GM19238 (cell line): Measurements from ENCODE around the gene FHOD3.
A peak's percentile ranks its signal among the peaks of the same experiment; 100 is the strongest.

Source experiments
- DNase-seq: peaks from one replicate; pipeline ENCODE4 v3.0.0; 2011; ENCODE audit warnings: low spot score; ENCODE audit not compliant: insufficient read length

The FHOD3 gene

DNA sequence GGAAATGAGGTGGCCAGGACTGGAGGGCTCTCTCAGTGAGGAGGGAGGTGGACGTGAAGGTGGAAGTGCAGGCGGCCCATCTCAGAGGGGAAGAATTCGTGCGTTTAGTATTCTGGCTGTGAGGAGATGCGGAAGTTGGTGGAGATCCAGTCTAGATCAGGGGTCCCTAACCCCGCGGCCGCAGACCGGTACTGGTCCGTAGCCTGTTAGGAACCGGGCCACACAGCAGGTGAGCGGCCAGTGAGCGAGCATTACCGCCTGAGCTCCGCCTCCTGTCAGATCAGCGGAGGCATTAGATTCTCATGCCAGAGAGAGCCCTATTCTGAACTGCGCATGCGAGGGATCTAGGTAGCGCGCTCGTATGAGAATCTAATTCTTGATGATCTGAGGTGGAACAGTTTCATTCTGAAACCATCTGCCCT, 1.6 kb upstream of the FHOD3 start:
- DNase-seq = no peak

- peak; percentile 18 for DNase-seq
These were observed 680 bp upstream of the FHOD3 start for GRCh38 chr18:36296650-36297416.

DNA sequence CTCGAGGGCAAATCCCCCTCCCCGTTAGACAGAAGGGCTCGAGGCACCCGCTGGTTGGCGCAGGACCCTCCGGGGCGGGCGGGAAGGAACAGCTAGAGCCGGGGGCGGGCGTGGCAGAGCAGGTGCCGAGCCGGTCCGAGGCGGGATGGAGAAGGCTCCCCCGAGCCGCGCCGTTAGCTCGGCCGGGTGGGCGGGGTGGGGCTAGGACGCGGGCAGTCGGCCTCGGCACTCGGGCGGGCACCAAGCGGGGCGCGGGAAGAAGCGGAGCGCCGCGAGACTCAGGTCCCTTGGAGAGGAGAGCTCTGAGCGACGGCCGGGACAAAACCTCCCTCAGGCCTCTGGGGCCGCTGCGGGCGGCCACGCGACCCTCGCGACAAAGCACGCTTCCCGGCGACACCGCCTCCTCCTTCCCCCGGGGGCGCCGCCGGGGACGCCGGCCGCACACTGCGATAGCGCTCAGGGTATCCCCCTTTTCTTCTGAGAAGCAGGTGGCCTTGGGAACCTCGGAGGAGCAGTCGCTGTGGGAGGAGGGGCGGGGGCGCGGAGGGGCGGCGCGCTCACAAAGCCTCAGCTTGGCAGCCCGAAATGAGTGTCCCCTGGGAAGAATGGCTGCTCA, 721 bp downstream of the FHOD3 start:
- DNase-seq = peak; percentile 13

DNA sequence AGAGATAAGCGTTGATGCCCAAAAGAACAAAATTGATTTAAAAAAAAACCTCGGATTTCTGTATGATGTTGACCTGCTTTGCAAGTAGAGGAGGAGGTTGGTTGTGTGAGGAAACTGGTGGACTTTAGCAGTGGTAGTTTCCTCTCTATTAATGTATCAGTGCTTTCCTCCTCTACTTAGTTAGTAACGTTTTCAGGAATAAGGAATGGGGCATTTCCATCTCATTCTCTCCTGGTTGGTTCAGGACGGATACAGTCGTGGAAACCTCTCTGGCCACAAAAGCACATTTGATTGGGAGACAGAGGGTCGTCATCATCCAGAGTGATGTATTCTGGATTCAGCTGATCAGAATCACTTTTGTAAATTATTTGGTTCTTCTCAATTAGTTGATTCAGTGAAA, 1.5 kb downstream of the FHOD3 start:
- DNase-seq = no peak

DNA sequence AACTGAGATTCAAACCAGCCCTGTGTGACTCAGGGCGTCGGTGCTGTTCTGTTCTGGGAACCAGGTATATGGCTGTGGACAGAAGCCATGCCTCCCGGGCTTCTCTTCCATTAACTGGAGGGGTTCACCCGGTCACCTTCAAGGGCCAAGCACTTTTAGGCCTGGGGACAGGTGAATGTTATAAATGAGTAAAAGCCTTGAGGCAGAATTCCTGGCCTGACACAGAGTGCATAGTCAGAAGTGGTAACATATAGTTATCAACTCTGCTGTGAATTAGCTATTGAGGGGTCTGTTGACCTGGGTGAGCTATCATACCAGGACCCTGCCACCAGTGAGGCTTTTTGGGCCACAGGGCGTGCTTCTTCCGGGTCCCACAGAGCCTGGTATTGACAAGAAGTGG, 2.7 kb downstream of the FHOD3 start:
- no peak for DNase-seq

DNA sequence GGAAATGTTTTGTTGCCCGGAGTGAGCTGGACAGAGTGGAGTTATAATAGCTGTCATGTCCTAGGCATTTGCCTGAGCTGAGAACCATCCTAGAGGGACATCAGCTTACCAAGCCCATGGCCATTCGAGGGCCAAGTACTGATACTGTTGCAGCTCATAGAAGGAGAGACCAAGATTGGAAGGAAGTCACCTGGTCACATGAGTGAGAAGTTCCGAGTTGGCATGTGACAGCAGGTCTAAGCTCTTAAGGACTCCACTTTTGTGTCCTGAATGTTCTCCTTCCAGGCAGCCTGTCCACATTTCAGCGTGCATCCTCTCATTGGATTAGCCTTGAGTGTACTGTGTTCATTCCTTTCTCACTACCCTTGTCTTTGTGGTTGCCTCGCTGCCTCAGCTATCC, 4.4 kb downstream of the FHOD3 start:
- no peak for DNase-seq

DNA sequence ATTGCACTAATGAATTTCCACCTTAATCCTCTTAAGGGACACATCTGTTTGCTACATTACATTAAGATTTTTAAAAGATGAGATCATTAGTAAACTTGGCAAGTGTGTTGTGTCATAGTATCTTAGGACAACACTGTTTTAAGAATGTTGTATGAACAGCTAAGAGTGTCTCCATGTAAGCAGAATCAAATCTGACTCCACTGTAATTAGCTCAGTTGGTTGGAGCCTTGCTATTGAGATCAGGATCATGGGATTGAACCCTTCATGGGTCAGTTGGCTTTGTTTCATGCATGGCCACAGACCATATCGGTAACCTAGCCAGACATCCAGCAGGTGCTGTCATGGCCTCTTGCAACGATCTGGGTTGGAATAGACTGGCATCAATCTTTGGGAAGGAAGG, 5.2 kb downstream of the FHOD3 start:
- no peak for DNase-seq

- DNase-seq = no peak
These were observed 5.8 kb downstream of the FHOD3 start for GRCh38 chr18:36303211-36303844.

- DNase-seq = no peak
These were observed 7.2 kb downstream of the FHOD3 start for GRCh38 chr18:36304723-36305122.

DNA sequence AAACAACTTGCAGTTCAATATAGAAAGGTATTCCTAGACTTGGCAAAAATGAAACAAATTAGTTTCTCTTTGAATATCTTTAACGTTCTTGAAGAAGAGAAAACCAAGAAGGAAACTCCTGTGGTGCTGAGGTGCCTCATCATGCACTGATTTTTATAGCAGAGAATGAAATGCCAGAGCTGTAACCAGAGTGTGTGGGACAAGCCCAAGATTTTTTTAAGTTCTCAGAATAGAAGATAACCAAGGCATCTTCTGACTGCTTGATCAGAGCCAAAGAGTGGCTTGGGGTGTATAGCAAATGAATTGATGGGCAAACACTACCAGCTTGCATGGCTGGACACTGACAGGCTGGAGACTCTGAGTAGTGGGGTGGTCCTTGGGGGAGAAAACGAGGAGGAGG, 7.9 kb downstream of the FHOD3 start:
- DNase-seq = no peak

DNA sequence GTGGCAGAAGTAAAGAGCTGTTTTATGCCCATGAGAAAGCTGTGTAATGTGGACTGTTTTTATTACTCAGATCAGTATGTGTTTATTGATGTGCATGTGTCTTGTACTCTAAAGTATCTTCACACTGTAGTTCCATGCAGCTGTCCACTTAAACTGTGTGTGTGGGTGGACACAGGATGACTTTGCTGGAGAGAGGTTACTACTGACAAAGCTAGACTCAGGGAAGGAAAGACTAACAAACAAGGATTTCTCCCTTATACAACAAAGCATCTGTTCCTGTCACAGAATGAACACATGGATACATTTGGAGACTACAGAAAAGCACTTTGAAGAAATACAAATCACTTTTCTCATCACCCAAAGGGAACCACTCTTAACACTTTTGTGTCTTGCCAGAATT, 10.0 kb downstream of the FHOD3 start:
- no peak for DNase-seq

GRCh38 chr18:36308711-36309435, 11.4 kb downstream of the FHOD3 start:
- DNase-seq = no peak

GRCh38 chr18:36309436-36310391, 12.2 kb downstream of the FHOD3 start:
- DNase-seq = no peak

DNA sequence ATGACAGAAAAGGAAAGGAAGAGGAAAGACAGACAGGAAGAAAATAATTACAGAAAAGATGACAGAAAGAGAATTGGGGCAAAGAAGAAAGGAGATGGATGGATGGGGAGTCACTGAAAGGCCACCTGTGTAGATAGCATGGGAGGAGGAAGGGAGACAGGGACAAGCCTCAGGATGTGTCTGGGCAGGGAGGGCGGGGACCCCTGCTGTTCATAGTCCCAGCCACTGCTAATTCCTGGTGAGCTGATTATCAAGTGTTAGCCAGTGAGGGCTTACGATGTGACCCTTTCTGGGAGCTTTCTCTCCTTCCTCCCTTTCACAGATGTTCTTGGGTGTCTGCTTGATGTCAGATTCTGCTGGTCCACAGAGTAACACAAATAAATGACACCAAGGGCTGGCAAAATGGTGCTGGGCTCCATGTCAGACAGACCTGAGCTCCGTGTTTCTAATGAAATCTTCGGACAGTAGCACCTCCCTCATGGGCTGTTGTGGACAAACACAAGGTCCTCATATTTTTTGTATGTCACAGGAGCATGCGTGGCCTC, 13.6 kb downstream of the FHOD3 start:
- DNase-seq = no peak

DNA sequence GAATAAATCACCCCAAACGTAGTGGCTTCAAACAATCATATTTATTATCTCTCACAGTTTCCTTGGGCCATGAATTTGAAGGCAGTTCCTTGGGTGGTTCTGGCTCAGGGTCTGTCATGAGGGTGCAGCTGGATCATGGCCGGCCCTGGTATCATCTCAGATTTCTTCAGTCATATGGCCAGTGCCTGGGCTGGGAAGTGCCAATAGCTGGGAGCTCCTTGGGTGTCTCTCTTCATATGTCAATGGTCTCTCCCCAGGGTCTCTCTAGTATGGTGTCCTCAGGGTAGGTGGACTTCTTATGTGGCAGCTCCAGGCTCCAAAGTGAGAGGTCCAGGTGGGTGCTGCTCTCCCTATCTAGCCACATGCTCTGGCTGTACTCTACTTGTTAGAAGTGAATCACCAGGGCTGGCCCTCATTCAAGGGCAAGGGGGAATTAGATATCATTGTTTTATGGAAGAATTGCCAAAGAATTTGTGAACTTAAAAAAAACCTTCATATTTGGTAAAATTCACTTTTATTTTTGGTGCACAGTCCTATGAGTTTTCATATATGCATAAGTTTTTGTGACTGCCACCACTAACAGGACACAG, 15.4 kb downstream of the FHOD3 start:
- no peak for DNase-seq

- no peak for DNase-seq
These were observed 16.6 kb downstream of the FHOD3 start for GRCh38 chr18:36314098-36314497.

DNA sequence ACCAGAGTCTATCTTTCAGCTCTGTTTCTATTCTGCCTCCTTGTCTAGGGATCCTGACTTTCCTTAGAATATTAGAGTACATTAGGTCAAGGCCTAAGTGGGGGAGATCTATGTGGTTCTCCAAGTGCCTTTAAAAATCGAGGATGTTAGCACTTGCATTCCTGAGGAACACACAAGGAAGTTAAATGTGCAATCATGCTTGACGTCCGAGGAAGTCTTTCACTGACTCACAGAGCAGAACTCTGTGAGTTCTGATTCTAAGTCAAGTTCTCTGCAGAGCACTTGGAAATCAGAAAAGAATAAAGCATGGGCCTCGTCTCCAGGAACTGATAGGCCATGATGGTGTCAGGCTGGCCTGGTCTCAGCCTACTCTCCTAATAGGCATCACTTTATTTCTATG, 17.2 kb downstream of the FHOD3 start:
- no peak for DNase-seq

DNA sequence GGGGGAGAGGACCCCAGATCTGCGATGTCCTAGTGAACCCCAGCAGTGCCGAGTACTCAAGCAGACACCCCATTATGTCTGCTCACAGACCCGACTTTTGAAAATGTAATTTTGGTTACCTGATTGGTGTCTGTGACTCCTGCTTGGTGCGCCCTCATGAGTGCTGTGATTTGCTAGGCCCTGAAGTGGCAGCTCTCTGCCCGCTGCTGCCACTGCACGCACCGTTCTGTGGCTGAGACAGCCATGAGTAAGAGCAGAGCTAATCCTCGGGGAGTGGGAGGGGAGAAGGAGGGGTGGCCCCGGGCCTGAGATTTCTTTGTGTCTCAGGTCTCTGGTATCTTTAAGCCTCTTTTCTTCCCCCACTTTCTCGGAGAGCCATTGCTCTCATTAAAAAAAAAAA, 18.2 kb downstream of the FHOD3 start:
- no peak for DNase-seq

- no peak for DNase-seq
These were observed 18.7 kb downstream of the FHOD3 start for GRCh38 chr18:36316246-36316645.
